Mucosa of descending colon (tissue), 3 donors: ENCODE results near the gene C6orf89. TPM values are rescaled to one million over a fixed set of nuclear protein-coding genes. Genes with fewer than 3 reads are reported as not detected.

ENCODE experiments used
- ATAC-seq: fragments of 200-7000 bp; cut with Tn5 transposase; one replicate; pipeline ENCODE4 v1.9.1; 2020; ENCODE audit warnings: mild to moderate bottlenecking, moderate library complexity
- DNase-seq, 3 donors: peaks; one replicate each; pipeline ENCODE4 v3.0.0-alpha.2; 2020
- H3K36me3 ChIP-seq: fragments of 200-600 bp; one replicate; pipeline ENCODE4 v1.8.0; 2021; ENCODE audit warnings: low read depth, mild to moderate bottlenecking
- H3K4me1 ChIP-seq: fragments of 200-600 bp; one replicate; pipeline ENCODE4 v1.8.0; 2021; ENCODE audit warnings: low read depth, mild to moderate bottlenecking
- H3K4me3 ChIP-seq: fragments of 200-600 bp; one replicate; pipeline ENCODE4 v1.8.0; 2021; ENCODE audit warnings: mild to moderate bottlenecking
- H3K9me3 ChIP-seq: fragments of 200-600 bp; one replicate; pipeline ENCODE4 v1.8.0; 2021; ENCODE audit warnings: mild to moderate bottlenecking
- CTCF ChIP-seq: fragments of 200-600 bp; IDR thresholded peaks from one replicate; pipeline ENCODE4 v1.8.0; 2022; ENCODE audit warnings: antibody characterized with exemption, mild to moderate bottlenecking
- intact Hi-C, 2 donors: fragments of 100-400 bp; cut with DNase I in 1 of 2; cut with micrococcal nuclease in 1 of 2; formaldehyde crosslinking; loops; one replicate each; pipeline versions ENCODE4 v1.11.0 to v1.11.1; 2022; cut with DNase I, micrococcal nuclease
- total RNA-seq, 3 donors: library from RNA; stranded (reverse); fragmentation: NEBNext Ultra II Directional in 2 of 3; extraction: Animal tissue kit (Norgen Biotek cat#: 25700) in 2 of 3; gene quantifications; one replicate each; pipeline versions ENCODE4 v1.2.1 to v1.2.4, GENCODE V29; 2021 to 2023
- donor health status: DM: no; HTN: no; CAD: no; lungs with moderate emphysema.
- donor health status: DM: no; HTN: no; CAD: no.
- donor health status: DM: no; HTN: yes; CAD: no.

C6orf89 gene
- total RNA-seq, 3 donors from 2014 or later: 53.9 to 66.6 (median 56.0) TPM

- Histone ChIP-seq H3K36me3 (peaks cover 17% of the 10 kb centered on the region), H3K4me3 (no peak overlapping the region), H3K9me3 (no peaks in the 10 kb centered on the region), H3K4me1 (no peaks in the 10 kb centered on the region)
- DNase-seq (no peak), ATAC-seq (no peak)
- TF ChIP-seq CTCF: no peak
- intact Hi-C loops: no loop called here
Measured at GRCh38 chr6:36975231-36976006, 89.7 kb downstream of the C6orf89 start.

GRCh38 chr6:36976007-36976264 is 90.2 kb downstream of the C6orf89 start:
- intact Hi-C loops: no loop called here
- ATAC-seq: no peak
- H3K4me3 ChIP-seq: no peak overlapping the region
- no peaks in the 10 kb centered on the region for H3K4me1 ChIP-seq
- DNase-seq: no peak
- H3K36me3 ChIP-seq: peaks cover 17% of the 10 kb centered on the region
- H3K9me3 ChIP-seq: no peaks in the 10 kb centered on the region
- no peak for TF ChIP-seq CTCF

- Histone ChIP-seq H3K9me3 (no peaks in the 10 kb centered on the region), H3K4me3 (no peak overlapping the region), H3K4me1 (no peaks in the 10 kb centered on the region), H3K36me3 (peaks cover 17% of the 10 kb centered on the region)
- intact Hi-C loops: no loop called here
- no peak for ATAC-seq
- no peak for DNase-seq
- no peak for TF ChIP-seq CTCF
Measured at GRCh38 chr6:36976509-36976908, 90.8 kb downstream of the C6orf89 start.

- no peaks in the 10 kb centered on the region for H3K4me1 ChIP-seq
- no peak for TF ChIP-seq CTCF
- no peak overlapping the region for H3K4me3 ChIP-seq
- ATAC-seq (no peak), DNase-seq (no peak)
- no peaks in the 10 kb centered on the region for H3K9me3 ChIP-seq
- peaks cover 17% of the 10 kb centered on the region for H3K36me3 ChIP-seq
- intact Hi-C loops: no loop called here
Measured at GRCh38 chr6:36976931-36977330, 91.2 kb downstream of the C6orf89 start.

- Histone ChIP-seq H3K4me1 (no peaks in the 10 kb centered on the region), H3K9me3 (no peaks in the 10 kb centered on the region), H3K36me3 (peaks cover 17% of the 10 kb centered on the region), H3K4me3 (no peak overlapping the region)
- DNase-seq: no peak
- intact Hi-C loops: no loop called here
- TF ChIP-seq CTCF: no peak
- no peak for ATAC-seq
Measured at GRCh38 chr6:36977470-36977941, 91.8 kb downstream of the C6orf89 start.

Other genes starting within 250 kb of the C6orf89 start
- 100 to 1,000 TPM; 181 to 381 (median 255) TPM for gene CDKN1A, start 207.2 kb upstream of the C6orf89 start, total RNA-seq
- gene RAB44, start 188.1 kb upstream of the C6orf89 start, total RNA-seq: under 1 TPM; 0.32 to 0.53 (median 0.32) TPM
- 10 to 100 TPM in 1 of 3 donors, 1 to 10 TPM in 2; 4.7 to 15.2 (median 6.1) TPM for gene CPNE5, start 46.5 kb upstream of the C6orf89 start, total RNA-seq
- 10 to 100 TPM in 2 of 3 donors, 1 to 10 TPM in 1; 7.2 to 14.2 (median 10.5) TPM for gene PPIL1, start 11.1 kb upstream of the C6orf89 start, total RNA-seq
- 1 to 10 TPM in 2 of 3 donors, under 1 TPM in 1; 0.46 to 6.1 (median 3.9) TPM for gene PI16, start 68.8 kb downstream of the C6orf89 start, total RNA-seq
- 100 to 1,000 TPM; 153 to 186 (median 157) TPM for gene MTCH1, start 100.2 kb downstream of the C6orf89 start, total RNA-seq
- gene FGD2, start 119.7 kb downstream of the C6orf89 start, total RNA-seq: 10 to 100 TPM in 2 of 3 donors, 1 to 10 TPM in 1; 6.9 to 18.3 (median 14.1) TPM